Spleen (tissue), 11 donors: ENCODE results near the gene IL3RA. TPM values are rescaled to one million over a fixed set of nuclear protein-coding genes. Genes with fewer than 3 reads are reported as not detected.

Experiments used
- DNase-seq: peaks from one replicate; pipeline ENCODE4 v3.0.0-alpha.2; 2020
- H3K27ac ChIP-seq, 8 donors: fragments of 200-600 bp; sonication (generic) in 7 of 8; 1 replicate in 4 of 8; 2 replicates in 4 of 8; pipeline versions ENCODE4 v1.5.0 to v1.8.0; 2016 to 2021; ENCODE audit warnings: inconsistent platforms in 4 of 8, mild to moderate bottlenecking in 4 of 8, moderate library complexity in 1 of 8
- H3K27me3 ChIP-seq, 7 donors: fragments of 200-600 bp; sonication (generic) in 6 of 7; replicated peaks in 1 of 7; 1 replicate in 4 of 7; 2 replicates in 3 of 7; pipeline versions ENCODE4 v1.5.0 to v1.8.0; 2016 to 2021; ENCODE audit warnings: inconsistent platforms in 3 of 7, mild to moderate bottlenecking in 1 of 7
- H3K36me3 ChIP-seq, 6 donors: fragments of 200-600 bp; sonication (generic) in 5 of 6; 1 replicate in 4 of 6; 2 replicates in 2 of 6; pipeline versions ENCODE4 v1.5.0 to v1.8.0; 2016 to 2021; ENCODE audit warnings: inconsistent platforms in 2 of 6
- H3K4me1 ChIP-seq, 6 donors: fragments of 200-600 bp; sonication (generic) in 5 of 6; 1 replicate in 3 of 6; 2 replicates in 3 of 6; pipeline versions ENCODE4 v1.5.0 to v1.8.0; 2016 to 2021; ENCODE audit warnings: inconsistent platforms in 3 of 6
- H3K4me3 ChIP-seq, 8 donors: fragments of 200-600 bp; sonication (generic) in 7 of 8; 1 replicate in 4 of 8; 2 replicates in 4 of 8; pipeline versions ENCODE4 v1.5.0 to v1.8.0; 2016 to 2021; ENCODE audit warnings: inconsistent platforms in 4 of 8, mild to moderate bottlenecking in 4 of 8, moderate library complexity in 2 of 8
- H3K9me3 ChIP-seq, 8 donors: fragments of 200-600 bp; sonication (generic) in 7 of 8; 1 replicate in 4 of 8; 2 replicates in 4 of 8; pipeline versions ENCODE4 v1.5.0 to v1.8.0; 2016 to 2021; ENCODE audit warnings: inconsistent platforms in 4 of 8
- POLR2A ChIP-seq, 3 donors: fragments of 450-650 bp; IDR thresholded peaks; one replicate each; pipeline ENCODE4 v1.5.1; 2017; ENCODE audit warnings: antibody characterized with exemption in 3 of 3, mild to moderate bottlenecking in 1 of 3
- POLR2AphosphoS5 ChIP-seq, 3 donors: sonication (generic); formaldehyde crosslinking; IDR thresholded peaks; one replicate each; pipeline ENCODE4 v1.5.1; 2017; ENCODE audit warnings: antibody characterized with exemption in 3 of 3
- WGBS, 5 donors: extraction: QIAGEN DNeasy Blood & Tissue Kit in 3 of 5; methylation state at CpG; one replicate each; pipeline versions ENCODE4 v1.1.5 to v1.1.7; 2013 to 2018; 5-methylcytosine and 5-hydroxymethylcytosine counted together
- intact Hi-C: fragments of 100-400 bp; cut with DNase I; formaldehyde crosslinking; loops from one replicate; pipeline ENCODE4 v1.15.0; 2023; ENCODE audit warnings: low total_unique reads
- polyA plus RNA-seq, 3 donors: library from polyadenylated mRNA; stranded (reverse); fragments of 200-250 nt; gene quantifications; one replicate each; pipeline ENCODE4 v1.2.1, GENCODE V29; 2013
- total RNA-seq, 7 donors: library from RNA; depleted of rRNA in 3 of 7; stranded (reverse); fragments of >200 nt in 3 of 7; fragmentation: NEBNext Ultra II Directional in 4 of 7; extraction: Animal tissue kit (Norgen Biotek cat#: 25700) in 4 of 7; gene quantifications; one replicate each; pipeline versions ENCODE4 v1.1.0 to v1.2.1, GENCODE V29; 2016 to 2021
- TF ChIP-seq, protein P1 (sequence below), 11 experiments: fragments of 200-600 bp in 7 of 11; fragments of 450-650 bp in 4 of 11; sonication (generic) in 4 of 11; IDR thresholded peaks in 8 of 11; conservative IDR thresholded peaks in 3 of 11; 1 replicate in 7 of 11; 2 replicates in 4 of 11; pipeline versions ENCODE4 v1.4.0 to v1.8.0; 2016 to 2021; ENCODE audit warnings: antibody characterized with exemption in 11 of 11, inconsistent platforms in 4 of 11, mild to moderate bottlenecking in 1 of 11
- donor health status: healthy with polysubstance abuse.
- donor health status: DM: no; HTN: no; CAD: no; lungs with moderate emphysema.
- donor health status: DM: no; HTN: no; CAD: no.
- donor health status: Bipolar disorder and iron deficiency.
- donor health status: healthy.
- donor health status: DM: no; HTN: no; CAD: no.
- donor health status: DM: yes; HTN: yes; CAD: no.

Gene IL3RA
- total and polyA plus RNA-seq, 10 donors: 2.4 to 11.2 (median 7.0) TPM

GRCh38 chrX:1385253-1386223, 49.0 kb downstream of the IL3RA start:
- H3K27ac ChIP-seq: no peak overlapping the region
- peaks cover 13 to 88% (median 74%) of the 10 kb centered on the region in 6 donors for H3K36me3 ChIP-seq
- H3K4me3 ChIP-seq: no peak overlapping the region
- H3K4me1 ChIP-seq: peaks cover 20 to 38% (median 33%) of the 10 kb centered on the region in 6 donors
- no peaks in the 10 kb centered on the region for H3K9me3 ChIP-seq
- WGBS, 5 donors: 92 to 96% (median 94%) methylated on average over 23 to 36 of the region's 36 CpGs
- DNase-seq: peak; percentile 68
- TF ChIP-seq POLR2AphosphoS5 (IDR thresholded peaks at IDR 0.05): peak in 2 of 3 donors; percentile 11 to 79
- TF ChIP-seq, protein P1, sequence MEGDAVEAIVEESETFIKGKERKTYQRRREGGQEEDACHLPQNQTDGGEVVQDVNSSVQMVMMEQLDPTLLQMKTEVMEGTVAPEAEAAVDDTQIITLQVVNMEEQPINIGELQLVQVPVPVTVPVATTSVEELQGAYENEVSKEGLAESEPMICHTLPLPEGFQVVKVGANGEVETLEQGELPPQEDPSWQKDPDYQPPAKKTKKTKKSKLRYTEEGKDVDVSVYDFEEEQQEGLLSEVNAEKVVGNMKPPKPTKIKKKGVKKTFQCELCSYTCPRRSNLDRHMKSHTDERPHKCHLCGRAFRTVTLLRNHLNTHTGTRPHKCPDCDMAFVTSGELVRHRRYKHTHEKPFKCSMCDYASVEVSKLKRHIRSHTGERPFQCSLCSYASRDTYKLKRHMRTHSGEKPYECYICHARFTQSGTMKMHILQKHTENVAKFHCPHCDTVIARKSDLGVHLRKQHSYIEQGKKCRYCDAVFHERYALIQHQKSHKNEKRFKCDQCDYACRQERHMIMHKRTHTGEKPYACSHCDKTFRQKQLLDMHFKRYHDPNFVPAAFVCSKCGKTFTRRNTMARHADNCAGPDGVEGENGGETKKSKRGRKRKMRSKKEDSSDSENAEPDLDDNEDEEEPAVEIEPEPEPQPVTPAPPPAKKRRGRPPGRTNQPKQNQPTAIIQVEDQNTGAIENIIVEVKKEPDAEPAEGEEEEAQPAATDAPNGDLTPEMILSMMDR (IDR thresholded peaks at IDR 0.05 in 8 of 11, conservative IDR thresholded peaks at IDR 0.05 in 3 of 11): no peak
- no peaks in the 10 kb centered on the region for H3K27me3 ChIP-seq
- intact Hi-C loops: no loop called here

GRCh38 chrX:1386338-1387127, 49.9 kb downstream of the IL3RA start:
- 95 to 97% (median 95%) methylated on average over 29 to 41 of the region's 41 CpGs for WGBS, 5 donors
- Histone ChIP-seq H3K27me3 (no peaks in the 10 kb centered on the region), H3K36me3 (peaks cover 13 to 95% (median 76%) of the 10 kb centered on the region in 6 donors), H3K27ac (no peak overlapping the region), H3K4me1 (peaks cover 26 to 47% (median 41%) of the 10 kb centered on the region in 6 donors), H3K9me3 (no peaks in the 10 kb centered on the region), H3K4me3 (no peak overlapping the region)
- intact Hi-C loops: no loop called here
- no peak for TF ChIP-seq POLR2A (IDR thresholded peaks at IDR 0.05)
- TF ChIP-seq POLR2AphosphoS5 (IDR thresholded peaks at IDR 0.05): peak in 1 of 3 donors; percentile 48
- DNase-seq: peak; percentile 67

GRCh38 chrX:1387141-1387776, 50.7 kb downstream of the IL3RA start:
- no peaks in the 10 kb centered on the region for H3K27me3 ChIP-seq
- H3K9me3 ChIP-seq: no peaks in the 10 kb centered on the region
- peaks cover 13 to 90% (median 76%) of the 10 kb centered on the region in 6 donors for H3K36me3 ChIP-seq
- DNase-seq: peak; percentile 79
- TF ChIP-seq, protein P1 (IDR thresholded peaks at IDR 0.05 in 8 of 11, conservative IDR thresholded peaks at IDR 0.05 in 3 of 11): no peak
- TF ChIP-seq POLR2A (IDR thresholded peaks at IDR 0.05) (no peak), POLR2AphosphoS5 (IDR thresholded peaks at IDR 0.05) (peak; percentile 14 to 79 (median 56))
- H3K4me1 ChIP-seq: peaks cover 26 to 47% (median 41%) of the 10 kb centered on the region in 6 donors
- intact Hi-C loops: no loop called here
- 90 to 96% (median 94%) methylated on average over 29 to 43 of the region's 43 CpGs for WGBS, 5 donors
- H3K4me3 ChIP-seq: no peak overlapping the region
- H3K27ac ChIP-seq: no peak overlapping the region

DNA sequence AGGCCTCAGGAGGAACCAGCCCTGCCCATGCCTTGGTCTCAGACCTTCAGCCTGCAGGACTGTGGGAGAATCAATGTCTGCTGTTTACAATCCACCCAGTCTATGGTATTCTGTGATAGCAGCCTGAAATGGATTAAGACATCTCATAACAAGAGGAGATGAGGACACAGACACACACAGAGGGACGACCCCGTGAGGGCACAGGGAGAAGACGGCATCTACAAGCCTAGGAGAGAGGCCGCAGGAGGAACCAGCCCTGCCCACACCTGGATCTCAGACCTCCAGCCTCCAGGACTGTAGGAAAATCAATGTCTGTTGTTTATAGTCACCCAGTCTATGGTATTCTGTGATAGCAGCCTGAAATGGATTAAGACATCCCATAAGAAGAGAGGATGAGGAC, 52.1 kb downstream of the IL3RA start:
- 84 to 95% (median 93%) methylated on average over 4 of the region's 4 CpGs for WGBS, 5 donors
- no peaks in the 10 kb centered on the region for H3K27me3 ChIP-seq
- H3K4me3 ChIP-seq: no peak overlapping the region
- no peaks in the 10 kb centered on the region for H3K9me3 ChIP-seq
- intact Hi-C loops: no loop called here
- H3K27ac ChIP-seq: no peak overlapping the region
- TF ChIP-seq POLR2A (IDR thresholded peaks at IDR 0.05): no peak
- TF ChIP-seq, protein P1 (IDR thresholded peaks at IDR 0.05 in 8 of 11, conservative IDR thresholded peaks at IDR 0.05 in 3 of 11): no peak
- TF ChIP-seq POLR2AphosphoS5 (IDR thresholded peaks at IDR 0.05): no peak
- peaks cover 29 to 55% (median 48%) of the 10 kb centered on the region in 6 donors for H3K4me1 ChIP-seq
- peak; percentile 40 for DNase-seq
- peaks cover 13 to 76% (median 70%) of the 10 kb centered on the region in 6 donors for H3K36me3 ChIP-seq
